GM12878 (cell line): Measurements from ENCODE around the gene HSPA1A. TPM values are rescaled to one million over a fixed set of nuclear protein-coding genes. Genes with fewer than 3 reads are reported as not detected.

Experiments
- ATAC-seq: fragments of 200-7000 bp; cut with Tn5 transposase; 3 replicates; pipeline ENCODE4 v1.9.1; 2020; ENCODE audit warnings: mild to moderate bottlenecking, moderate library complexity
- BruUV-seq: library from RNA; stranded (reverse); fragments of 400-500 nt; replicated peaks from 2 replicates; lab custom pipeline; 2021; lab: Mats Ljungman, UMichigan
- CTCF ChIA-PET: fragments of 300-600 bp; sonication (Branson Sonifier 250); formaldehyde crosslinking; extraction: SDS; loops from one replicate; lab custom pipeline; 2021; ENCODE audit warnings: inconsistent platforms; lab: Yijun Ruan, JAX
- POLR2A ChIA-PET: fragments of 350-600 bp; formaldehyde crosslinking; extraction: SDS; loops from one replicate; lab custom pipeline; 2021; ENCODE audit warnings: inconsistent platforms; lab: Charles Lee
- RAD21 ChIA-PET: fragments of 300-600 bp; sonication (Branson Sonifier 250); formaldehyde crosslinking; loops from one replicate; lab custom pipeline; 2023; ENCODE audit warnings: antibody characterized with exemption; ENCODE audit not compliant: unreplicated experiment; lab: Charles Lee
- SMC1A ChIA-PET: fragments of 300-600 bp; sonication (Branson Sonifier 250); formaldehyde crosslinking; loops from one replicate; lab custom pipeline; 2023; ENCODE audit not compliant: unreplicated experiment, uncharacterized antibody; lab: Charles Lee
- DNase-seq: peaks from one replicate; pipeline ENCODE4 v3.0.0-alpha.2; 2011; ENCODE audit warnings: low read depth, low spot score
- FAIRE-seq: peaks from 3 replicates; lab custom pipeline; 2011; peaks lifted over from hg19 to GRCh38; lab: Jason Lieb, UNC
- H2AFZ ChIP-seq: 2 replicates; pipeline ENCODE4 v1.6.0; 2011; ENCODE audit warnings: low read depth, low read length, control low read depth; ENCODE audit not compliant: control insufficient read depth
- H3K27ac ChIP-seq: 2 replicates; pipeline ENCODE4 v1.5.1; 2011; ENCODE audit warnings: control low read depth; ENCODE audit not compliant: control insufficient read depth, insufficient read depth
- H3K27me3 ChIP-seq, 2 experiments: replicated peaks in 1 of 2; 2 replicates each; pipeline versions ENCODE4 v1.6.0 to v1.6.1; 2011; ENCODE audit warnings: low read length in 1 of 2; ENCODE audit not compliant: control insufficient read depth in 2 of 2, insufficient read depth in 2 of 2
- H3K36me3 ChIP-seq, 2 experiments: 2 replicates each; pipeline ENCODE4 v1.5.1; 2011; ENCODE audit warnings: low read length in 1 of 2; ENCODE audit not compliant: control insufficient read depth in 2 of 2, insufficient read depth in 2 of 2
- H3K4me1 ChIP-seq: 2 replicates; pipeline ENCODE4 v1.6.1; 2011; ENCODE audit warnings: mild to moderate bottlenecking, low read length, moderate library complexity, mixed read lengths; ENCODE audit not compliant: control insufficient read depth, insufficient read depth
- H3K4me2 ChIP-seq: 2 replicates; pipeline ENCODE4 v1.6.0; 2011; ENCODE audit warnings: control low read depth; ENCODE audit not compliant: control insufficient read depth, insufficient read depth
- H3K4me3 ChIP-seq: fragments of 200-600 bp; sonication (generic); 2 replicates; pipeline ENCODE4 v1.5.1; 2016
- H3K79me2 ChIP-seq: 2 replicates; pipeline ENCODE4 v1.6.0; 2011; ENCODE audit warnings: low read length; ENCODE audit not compliant: control insufficient read depth, insufficient read depth
- H3K9ac ChIP-seq: 2 replicates; pipeline ENCODE4 v1.8.0; 2011; ENCODE audit warnings: low read length, control low read depth, mixed read lengths; ENCODE audit not compliant: control insufficient read depth, insufficient read depth
- H3K9me3 ChIP-seq: replicated peaks from 3 replicates; pipeline ENCODE4 v1.5.1; 2011; ENCODE audit warnings: mild to moderate bottlenecking, low read length; ENCODE audit not compliant: control insufficient read depth, insufficient read depth
- H4K20me1 ChIP-seq: 2 replicates; pipeline ENCODE4 v1.6.0; 2011; ENCODE audit not compliant: control insufficient read depth, insufficient read depth
- ASH2L ChIP-seq: fragments of 300-600, 200-600 bp; sonication (generic); IDR thresholded peaks from 2 replicates; pipeline ENCODE4 v1.6.1; 2017; ENCODE audit warnings: low read depth, mild to moderate bottlenecking, borderline replicate concordance
- BCL3 ChIP-seq: IDR thresholded peaks from 2 replicates; pipeline ENCODE4 v1.6.1; 2011; ENCODE audit warnings: borderline replicate concordance, low read depth, mild to moderate bottlenecking, moderate library complexity, low read length; ENCODE audit not compliant: insufficient read depth, poor library complexity, severe bottlenecking
- BHLHE40 ChIP-seq, 2 experiments: fragments of 450-650 bp in 1 of 2; IDR thresholded peaks; 2 replicates each; pipeline ENCODE4 v1.6.1; 2011 to 2017; ENCODE audit warnings: low read depth in 2 of 2, borderline replicate concordance in 1 of 2, improper control_type of control experiment in 1 of 2, low read length in 1 of 2, mild to moderate bottlenecking in 1 of 2
- BRCA1 ChIP-seq: IDR thresholded peaks from 2 replicates; pipeline ENCODE4 v1.6.1; 2011; ENCODE audit warnings: low read depth, low read length, improper control_type of control experiment
- CREB1 ChIP-seq: IDR thresholded peaks from 2 replicates; pipeline ENCODE4 v1.6.1; 2012; ENCODE audit warnings: low read depth, mild to moderate bottlenecking, inconsistent platforms
- CREM ChIP-seq: IDR thresholded peaks from 2 replicates; pipeline ENCODE4 v1.6.1; 2014; ENCODE audit warnings: antibody characterized with exemption, low read depth
- EGR1 ChIP-seq, 2 experiments: IDR thresholded peaks; 1 replicate in 1 of 2; 2 replicates in 1 of 2; pipeline ENCODE4 v1.6.1; 2011 to 2012; ENCODE audit warnings: low read depth in 2 of 2, low read length in 2 of 2, borderline replicate concordance in 1 of 2, mild to moderate bottlenecking in 1 of 2, moderate library complexity in 1 of 2
- EP300 ChIP-seq, 2 experiments: fragments of 150-350 bp in 1 of 2; IDR thresholded peaks; 2 replicates each; pipeline ENCODE4 v1.6.1; 2011 to 2012; ENCODE audit warnings: low read depth in 2 of 2, low read length in 2 of 2, borderline replicate concordance in 1 of 2, improper control_type of control experiment in 1 of 2, inconsistent platforms in 1 of 2; ENCODE audit not compliant: control insufficient read depth in 1 of 2
- EZH2 ChIP-seq: IDR thresholded peaks from 2 replicates; pipeline ENCODE4 v1.6.1; 2012; ENCODE audit warnings: low read depth, mild to moderate bottlenecking, control low read depth, inconsistent platforms, low read length, borderline replicate concordance; ENCODE audit not compliant: control insufficient read depth
- GATAD2B ChIP-seq: fragments of 450-650 bp; conservative IDR thresholded peaks from 2 replicates; pipeline ENCODE4 v1.6.1; 2017; ENCODE audit warnings: low read depth, mild to moderate bottlenecking, moderate library complexity
- MEF2A ChIP-seq: IDR thresholded peaks from 2 replicates; pipeline ENCODE4 v1.6.1; 2011; ENCODE audit warnings: low read depth, mild to moderate bottlenecking, low read length, moderate library complexity; ENCODE audit not compliant: insufficient read depth
- NFXL1 ChIP-seq: fragments of 450-650 bp; IDR thresholded peaks from 2 replicates; pipeline ENCODE4 v1.6.1; 2017; ENCODE audit warnings: antibody characterized with exemption, mild to moderate bottlenecking, borderline replicate concordance
- NR2C2 ChIP-seq: IDR thresholded peaks from 2 replicates; pipeline ENCODE4 v1.6.1; 2011; ENCODE audit warnings: borderline replicate concordance, low read depth; ENCODE audit not compliant: control insufficient read depth, insufficient read length
- POLR2AphosphoS5 ChIP-seq: IDR thresholded peaks from 2 replicates; pipeline ENCODE4 v1.6.1; 2011; ENCODE audit warnings: mild to moderate bottlenecking, low read length, inconsistent platforms
- SPI1 ChIP-seq: IDR thresholded peaks from 2 replicates; pipeline ENCODE4 v1.6.1; 2011; ENCODE audit warnings: low read depth, mild to moderate bottlenecking, low read length, moderate library complexity, borderline replicate concordance; ENCODE audit not compliant: insufficient read depth
- SREBF2 ChIP-seq: IDR thresholded peaks from 2 replicates; pipeline ENCODE4 v1.6.1; 2012; ENCODE audit warnings: mild to moderate bottlenecking, low read length
- STAT3 ChIP-seq: IDR thresholded peaks from 2 replicates; pipeline ENCODE4 v1.6.1; 2011; ENCODE audit warnings: low read depth, low read length, improper control_type of control experiment
- SUZ12 ChIP-seq: fragments of 200-600 bp; sonication (generic); IDR thresholded peaks from one replicate; pipeline ENCODE4 v1.6.1; 2018; ENCODE audit warnings: antibody characterized with exemption, mild to moderate bottlenecking; ENCODE audit not compliant: unreplicated experiment
- TBL1XR1 ChIP-seq: IDR thresholded peaks from 2 replicates; pipeline ENCODE4 v1.6.1; 2012; ENCODE audit warnings: low read depth, low read length, improper control_type of control experiment
- WRNIP1 ChIP-seq: IDR thresholded peaks from 2 replicates; pipeline ENCODE4 v1.6.1; 2011; ENCODE audit warnings: low read depth, low read length, improper control_type of control experiment, borderline replicate concordance
- ZNF217 ChIP-seq: fragments of 450-650 bp; IDR thresholded peaks from 2 replicates; pipeline ENCODE4 v1.6.1; 2017; ENCODE audit warnings: antibody characterized with exemption, mild to moderate bottlenecking
- WGBS: methylation state at CpG from one replicate; pipeline ENCODE4 v1.1.6; 2016; ENCODE audit warnings: low lambda C conversion rate; ENCODE audit not compliant: insufficient replicate concordance, insufficient coverage; ENCODE audit errors: missing lambda C conversion rate; 5-methylcytosine and 5-hydroxymethylcytosine counted together
- in situ Hi-C: fragments of 300-500 bp; cut with MboI; formaldehyde crosslinking; loops from 9 replicates; pipeline ENCODE4 v1.14.3; 2018; ENCODE audit warnings: mixed read lengths
- intact Hi-C: fragments of 100-400 bp; cut with micrococcal nuclease; formaldehyde crosslinking; loops from one replicate; pipeline ENCODE4 v1.14.2; 2022; ENCODE audit not compliant: unreplicated experiment
- polyA plus RNA-seq, 11 experiments: library from polyadenylated mRNA; depleted of rRNA in 4 of 11; unstranded in 6 of 11; stranded (reverse) in 5 of 11; fragments of >200 nt; fragmentation: Nextera tagmentation in 4 of 11; fragmentation: Illumina TruSeq in 1 of 11; extraction: Ambion mirVana in 4 of 11; extraction: Trizol in 1 of 11; gene quantifications; 1 replicate in 1 of 11; 2 replicates in 10 of 11; pipeline versions ENCODE4 v1.2.1 to v1.2.3, GENCODE V29; 2011 to 2016; ENCODE audit warnings: inconsistent platforms in 2 of 11, missing spikeins in 2 of 11, low read depth in 1 of 11
- total RNA-seq, 4 experiments: library from RNA; depleted of rRNA in 3 of 4; stranded (reverse); fragments of >200 nt in 3 of 4; fragmentation: Illumina TruSeq in 1 of 4; extraction: Trizol in 1 of 4; gene quantifications; 2 replicates each; pipeline versions ENCODE4 v1.2.1 to v1.2.3, GENCODE V29; 2013 to 2021

Gene HSPA1A
- total and polyA plus RNA-seq, 10 of the 15 experiments (the other 5 are each of a cell fraction or from before 2014, with no cell fraction given): 0.29 to 51.8 (median 17.5) TPM

- Histone ChIP-seq H4K20me1 (peaks cover 9% of the 10 kb centered on the region), H3K36me3 (peaks cover 8 to 24% of the 10 kb centered on the region in 2 experiments), H3K27ac (peak overlapping the region; percentile 96), H2AFZ (peak overlapping the region; percentile 92), H3K9me3 (no peaks in the 10 kb centered on the region), H3K4me1 (peaks cover 20% of the 10 kb centered on the region), H3K4me2 (peak overlapping the region; percentile 30), H3K79me2 (peaks cover 71% of the 10 kb centered on the region), H3K27me3 (no peaks in the 10 kb centered on the region), H3K9ac (peak overlapping the region; percentile 90), H3K4me3 (peak overlapping the region; percentile 82)
- no TSS peak for BruUV-seq
- ChIA-PET RAD21 (interaction anchor here (0.6 to 3.1 kb wide), 4 partner anchors 12 to 388 kb away, joined by 3 to 12 read pairs (median 4); partner anchors contain the start of gene NEU1), CTCF (interaction anchor here (2.8 kb wide), 1 partner anchor 29 kb away, joined by 17 read pairs; the partner anchor contains the start of gene NEU1), SMC1A (interaction anchor here (0.6 to 2.6 kb wide), 6 partner anchors 87 to 720 kb away, joined by 3 to 11 read pairs (median 4); partner anchors contain the start of genes APOM and MSH5), POLR2A (interaction anchor here (0.6 to 10.9 kb wide), 11 partner anchors 9 to 266 kb away, joined by 3 to 122 read pairs (median 3); partner anchors contain the start of genes CLIC1, GPANK1, LSM2 and MSH5)
- FAIRE-seq (no peak), DNase-seq (peak; percentile 50), ATAC-seq (peak; percentile 72)
- 1% methylated on average over 56 of the region's 59 CpGs for WGBS
- intact Hi-C loops (loop anchor here (2.0 to 5.0 kb wide), 3 partner anchors 28 to 167 kb away; partner anchors contain the start of genes CSNK2B, LY6G5B, NEU1 and VARS1), in situ Hi-C loops (loop anchor here (10.0 kb wide), 1 partner anchor 290 kb away; the partner anchor contains the start of genes ATP6V1G2, DDX39B and NFKBIL1)
- TF ChIP-seq CREB1: peak; percentile 18
- no peak for TF ChIP-seq WRNIP1
- TF ChIP-seq EP300 (IDR thresholded peaks at IDR 0.05; ENCODE audit: borderline replicate concordance in 1 of 2, control insufficient read depth in 1 of 2, low read depth in 2 of 2, low read length in 2 of 2): no peak; a peak in 2 of 4 replicates
- TF ChIP-seq NR2C2: no peak
- TF ChIP-seq BRCA1: no peak
- TF ChIP-seq EZH2: no peak
- TF ChIP-seq BHLHE40 (IDR thresholded peaks at IDR 0.05; ENCODE audit: borderline replicate concordance in 1 of 2, low read depth in 2 of 2, low read length in 1 of 2): peak in 1 of 2 experiments; percentile 50; a peak in 1 of 4 replicates
- TF ChIP-seq GATAD2B: 0 out of 2 replicates have a peak, but pooled peaks have one; percentile 49
- TF ChIP-seq ASH2L: peak; percentile 33; the same call in 1 of the 2 replicates
- no peak for TF ChIP-seq ZNF217
- TF ChIP-seq STAT3: no peak
- TF ChIP-seq BCL3: no peak
- no peak for TF ChIP-seq EGR1 (IDR thresholded peaks at IDR 0.05; ENCODE audit: borderline replicate concordance in 1 of 2, low read depth in 2 of 2, low read length in 2 of 2)
- TF ChIP-seq POLR2AphosphoS5: peak; percentile 100
- no peak for TF ChIP-seq NFXL1
- TF ChIP-seq SUZ12: no peak
- no peak for TF ChIP-seq TBL1XR1
- TF ChIP-seq SREBF2: no peak
- TF ChIP-seq CREM: peak; percentile 63
- peak; percentile 67; the same call in 1 of the 2 replicates for TF ChIP-seq MEF2A
- TF ChIP-seq SPI1: no peak
These were observed 19.3 kb downstream of the HSPA1A start for GRCh38 chr6:31834367-31835250.
